HCT116 (cell line): Measurements from ENCODE around the gene COPS9. TPM values are rescaled to one million over a fixed set of nuclear protein-coding genes. Genes with fewer than 3 reads are reported as not detected.

Source experiments
- ATAC-seq: fragments of 200-7000 bp; cut with Tn5 transposase; 2 replicates; pipeline ENCODE4 v1.9.1; 2020; ENCODE audit warnings: mild to moderate bottlenecking, moderate library complexity
- BruUV-seq: library from RNA; stranded (reverse); fragments of 400-500 nt; replicated peaks from 2 replicates; lab custom pipeline; 2021; lab: Mats Ljungman, UMichigan
- CTCF ChIA-PET: fragments of 300-600 bp; sonication (Branson Sonifier 250); formaldehyde crosslinking; loops from one replicate; lab custom pipeline; 2021; ENCODE audit warnings: antibody characterized with exemption; lab: Charles Lee
- POLR2A ChIA-PET: fragments of 300-600, 350-600 bp; sonication (Branson Sonifier 250); formaldehyde crosslinking; loops from one replicate; lab custom pipeline; 2021; ENCODE audit warnings: antibody characterized with exemption; lab: Charles Lee
- RAD21 ChIA-PET, 2 experiments: fragments of 300-600 bp; sonication (Branson Sonifier 250); formaldehyde crosslinking; loops; one replicate each; lab custom pipeline; 2023; ENCODE audit warnings: low total read pairs in 2 of 2; ENCODE audit not compliant: uncharacterized antibody in 2 of 2, unreplicated experiment in 2 of 2, low non-redundant PET in 1 of 2; lab: Charles Lee
- DNase-seq: peaks from one replicate; pipeline ENCODE4 v3.0.0-alpha.2; 2010; ENCODE audit warnings: low read depth, low spot score
- H2AFZ ChIP-seq: fragments of 200-600 bp; shearing (Covaris generic), sonication (generic); 2 replicates; pipeline ENCODE4 v1.6.1; 2017; ENCODE audit warnings: low read depth, mixed run types, mixed read lengths, antibody characterized with exemption, low read length; ENCODE audit not compliant: poor library complexity, severe bottlenecking
- H3K27ac ChIP-seq: 2 replicates; pipeline ENCODE4 v1.5.1; 2012; ENCODE audit warnings: low read depth, low read length
- H3K27me3 ChIP-seq: fragments of 200-600 bp; sonication (generic); 2 replicates; pipeline ENCODE4 v1.6.1; 2016; ENCODE audit warnings: mixed run types, low read length, mixed read lengths; ENCODE audit not compliant: insufficient read depth
- H3K36me3 ChIP-seq, 2 experiments: fragments of 200-500 bp in 1 of 2; fragments of 200-600 bp in 1 of 2; sonication (Bioruptor generic) in 1 of 2; sonication (generic) in 1 of 2; 2 replicates each; pipeline versions ENCODE4 v1.5.1 to v1.6.1; 2014 to 2016; ENCODE audit warnings: low read length in 2 of 2, inconsistent platforms in 1 of 2, mixed read lengths in 1 of 2, mixed run types in 1 of 2; ENCODE audit not compliant: insufficient read depth in 2 of 2, control insufficient read depth in 1 of 2
- H3K4me1 ChIP-seq, 2 experiments: fragments of 200-600 bp in 1 of 2; sonication (generic) in 1 of 2; 2 replicates each; pipeline versions ENCODE4 v1.5.1 to v1.6.1; 2012 to 2017; ENCODE audit warnings: low read length in 2 of 2, inconsistent platforms in 1 of 2, mild to moderate bottlenecking in 1 of 2, mixed read lengths in 1 of 2, mixed run types in 1 of 2, moderate library complexity in 1 of 2; ENCODE audit not compliant: insufficient read depth in 2 of 2, control insufficient read depth in 1 of 2
- H3K4me2 ChIP-seq: fragments of 200-600 bp; sonication (generic); 2 replicates; pipeline ENCODE4 v1.6.1; 2017; ENCODE audit warnings: mixed run types, low read length, mixed read lengths
- H3K4me3 ChIP-seq, 2 experiments: fragments of 200-600 bp in 1 of 2; sonication (generic) in 1 of 2; replicated peaks in 1 of 2; 2 replicates each; pipeline ENCODE4 v1.5.1; 2011 to 2016; ENCODE audit warnings: low read length in 2 of 2, control low read depth in 1 of 2, low read depth in 1 of 2, mild to moderate bottlenecking in 1 of 2, mixed read lengths in 1 of 2, mixed run types in 1 of 2
- H3K79me2 ChIP-seq: fragments of 200-600 bp; sonication (generic); 2 replicates; pipeline ENCODE4 v1.6.1; 2017; ENCODE audit warnings: mild to moderate bottlenecking, mixed run types, low read length, moderate library complexity, mixed read lengths; ENCODE audit not compliant: insufficient read depth
- H3K9ac ChIP-seq: fragments of 200-600 bp; sonication (generic); 2 replicates; pipeline ENCODE4 v1.6.1; 2016; ENCODE audit warnings: low read length, mixed read lengths
- H3K9me2 ChIP-seq: fragments of 200-600 bp; sonication (generic), shearing (Covaris generic); 2 replicates; pipeline ENCODE4 v1.6.1; 2017; ENCODE audit warnings: mixed run types, mild to moderate bottlenecking, moderate library complexity; ENCODE audit not compliant: insufficient read depth
- H3K9me3 ChIP-seq, 2 experiments: fragments of 200-500 bp in 1 of 2; fragments of 200-600 bp in 1 of 2; sonication (Bioruptor generic) in 1 of 2; sonication (generic) in 1 of 2; 2 replicates each; pipeline ENCODE4 v1.6.1; 2014 to 2017; ENCODE audit warnings: low read length in 2 of 2, mixed read lengths in 2 of 2, inconsistent platforms in 1 of 2, low read depth in 1 of 2, mild to moderate bottlenecking in 1 of 2, mixed run types in 1 of 2, moderate library complexity in 1 of 2; ENCODE audit not compliant: control insufficient read depth in 1 of 2, insufficient read depth in 1 of 2
- H4K20me1 ChIP-seq: fragments of 200-600 bp; sonication (generic), shearing (Covaris generic); 2 replicates; pipeline ENCODE4 v1.6.1; 2017; ENCODE audit warnings: mixed run types, mild to moderate bottlenecking, moderate library complexity; ENCODE audit not compliant: insufficient read depth
- ATF3 ChIP-seq: IDR thresholded peaks from 2 replicates; pipeline ENCODE4 v1.6.1; 2012
- CBX3 ChIP-seq: IDR thresholded peaks from 2 replicates; pipeline ENCODE4 v1.6.1; 2012; ENCODE audit warnings: low read depth
- CEBPB ChIP-seq: IDR thresholded peaks from 2 replicates; pipeline ENCODE4 v1.6.1; 2012; ENCODE audit warnings: low read depth
- EGR1 ChIP-seq: IDR thresholded peaks from 2 replicates; pipeline ENCODE4 v1.6.1; 2012; ENCODE audit warnings: low read depth
- ELF1 ChIP-seq: IDR thresholded peaks from 2 replicates; pipeline ENCODE4 v1.6.1; 2012; ENCODE audit warnings: low read depth, borderline replicate concordance
- EZH2 ChIP-seq: fragments of 200-600 bp; sonication (generic); IDR thresholded peaks from 2 replicates; pipeline ENCODE4 v1.6.1; 2017; ENCODE audit warnings: antibody characterized with exemption, mixed run types
- EZH2phosphoT487 ChIP-seq: fragments of 200-600 bp; IDR thresholded peaks from 2 replicates; pipeline ENCODE4 v1.6.1; 2018; ENCODE audit warnings: antibody characterized with exemption, borderline replicate concordance
- FOSL1 ChIP-seq: IDR thresholded peaks from 2 replicates; pipeline ENCODE4 v1.6.1; 2012; ENCODE audit warnings: low read depth
- JUND ChIP-seq: IDR thresholded peaks from 2 replicates; pipeline ENCODE4 v1.6.1; 2012
- MAX ChIP-seq: IDR thresholded peaks from 2 replicates; pipeline ENCODE4 v1.6.1; 2012
- POLR2A ChIP-seq: IDR thresholded peaks from 2 replicates; pipeline ENCODE4 v1.7.0; 2011; ENCODE audit warnings: borderline replicate concordance; ENCODE audit not compliant: insufficient read depth, insufficient read length; ENCODE audit errors: extremely low read depth
- POLR2AphosphoS5 ChIP-seq: IDR thresholded peaks from 2 replicates; pipeline ENCODE4 v1.6.1; 2011; ENCODE audit warnings: mild to moderate bottlenecking, low read depth, low read length, moderate library complexity
- RAD21 ChIP-seq: IDR thresholded peaks from 2 replicates; pipeline ENCODE4 v1.6.1; 2012; ENCODE audit warnings: low read depth, mild to moderate bottlenecking
- SIN3A ChIP-seq: IDR thresholded peaks from 2 replicates; pipeline ENCODE4 v1.6.1; 2012; ENCODE audit warnings: low read depth
- SRF ChIP-seq: IDR thresholded peaks from 2 replicates; pipeline ENCODE4 v1.6.1; 2012; ENCODE audit warnings: low read depth
- TCF7L2 ChIP-seq: IDR thresholded peaks from 2 replicates; pipeline ENCODE4 v1.7.0; 2011; ENCODE audit warnings: borderline replicate concordance, inconsistent platforms; ENCODE audit not compliant: insufficient read depth, insufficient read length; ENCODE audit errors: extremely low read depth
- YY1 ChIP-seq: IDR thresholded peaks from 2 replicates; pipeline ENCODE4 v1.6.1; 2011; ENCODE audit warnings: low read length, low read depth, moderate library complexity, mild to moderate bottlenecking; ENCODE audit not compliant: insufficient replicate concordance; ENCODE audit errors: extremely low read depth
- ZFX ChIP-seq: fragments of 450-650 bp; IDR thresholded peaks from 2 replicates; pipeline ENCODE4 v1.6.1; 2017
- ZNF274 ChIP-seq: fragments of 200-500 bp; sonication (Bioruptor generic); IDR thresholded peaks from 2 replicates; pipeline ENCODE4 v1.6.1; 2014; ENCODE audit warnings: mild to moderate bottlenecking, low read depth, low read length, inconsistent platforms
- intact Hi-C: fragments of 100-400 bp; cut with micrococcal nuclease; formaldehyde crosslinking; loops from 2 replicates; pipeline ENCODE4 v1.10.0; 2022
- total RNA-seq: library from RNA; stranded (reverse); gene quantifications from one replicate; pipeline ENCODE4 v1.2.1, GENCODE V29; 2021; ENCODE audit not compliant: unreplicated experiment
- TF ChIP-seq, protein P1 (sequence below): IDR thresholded peaks from 2 replicates; pipeline ENCODE4 v1.6.1; 2011; ENCODE audit warnings: mild to moderate bottlenecking, low read length, moderate library complexity; ENCODE audit not compliant: insufficient replicate concordance; ENCODE audit errors: extremely low read depth

Gene COPS9
- total RNA-seq, 1 experiment from 2014 or later, result 111 TPM

DNA sequence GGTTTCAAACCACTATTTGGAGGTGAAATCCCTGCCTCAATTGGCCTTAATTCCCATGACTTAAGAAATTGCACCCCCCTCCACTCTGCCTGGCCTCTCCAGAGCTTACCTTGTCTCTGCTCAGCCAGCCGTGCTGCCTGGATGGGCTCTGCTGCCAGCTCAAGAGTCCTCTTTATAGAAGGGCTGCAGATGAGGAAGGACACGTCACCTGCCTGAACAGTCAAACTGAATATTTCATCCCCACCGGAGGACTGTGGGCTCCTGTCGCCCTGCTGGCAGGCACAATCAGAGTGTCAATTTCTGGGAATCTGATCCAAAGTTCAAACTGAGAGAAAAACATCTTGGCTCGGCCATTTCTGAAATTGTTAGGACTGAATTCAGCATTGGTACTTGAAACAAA is 4.4 kb upstream of the COPS9 start, which contains the start of gene OTOS:
OTOS (minus strand) TSS at position 148 of the 400 bp plus-strand sequence. CDS start 332 bp downstream, outside the sequence.
- Histone ChIP-seq H2AFZ (no peak within 1 kb of the TSS), H3K36me3 (no peaks in the 10 kb centered on the region)

More for the DNA sequence above, 4.4 kb upstream of the COPS9 start, which contains the start of gene OTOS:
- H4K20me1 ChIP-seq, result no peaks in the 10 kb centered on the region
- ATAC-seq (no peak), DNase-seq (no peak)
- CTCF ChIA-PET, result interaction anchor here (6.2 kb wide), 1 partner anchor 80 kb away, joined by 64 read pairs; no protein-coding TSS in a partner anchor
- H3K79me2 ChIP-seq, result peaks cover 7% of the 10 kb centered on the region
- TF ChIP-seq EZH2 (no peak), CBX3 (no peak), FOSL1 (no peak), EGR1 (no peak), TCF7L2 (no peak), ZNF274 (no peak), ELF1 (no peak), SIN3A (no peak), ATF3 (no peak), ZFX (no peak), SRF (no peak), YY1 (no peak), POLR2AphosphoS5 (no peak), EZH2phosphoT487 (no peak), JUND (no peak), RAD21 (no peak), CEBPB (no peak), POLR2A (no peak), MAX (no peak)
- TF ChIP-seq, protein P1, sequence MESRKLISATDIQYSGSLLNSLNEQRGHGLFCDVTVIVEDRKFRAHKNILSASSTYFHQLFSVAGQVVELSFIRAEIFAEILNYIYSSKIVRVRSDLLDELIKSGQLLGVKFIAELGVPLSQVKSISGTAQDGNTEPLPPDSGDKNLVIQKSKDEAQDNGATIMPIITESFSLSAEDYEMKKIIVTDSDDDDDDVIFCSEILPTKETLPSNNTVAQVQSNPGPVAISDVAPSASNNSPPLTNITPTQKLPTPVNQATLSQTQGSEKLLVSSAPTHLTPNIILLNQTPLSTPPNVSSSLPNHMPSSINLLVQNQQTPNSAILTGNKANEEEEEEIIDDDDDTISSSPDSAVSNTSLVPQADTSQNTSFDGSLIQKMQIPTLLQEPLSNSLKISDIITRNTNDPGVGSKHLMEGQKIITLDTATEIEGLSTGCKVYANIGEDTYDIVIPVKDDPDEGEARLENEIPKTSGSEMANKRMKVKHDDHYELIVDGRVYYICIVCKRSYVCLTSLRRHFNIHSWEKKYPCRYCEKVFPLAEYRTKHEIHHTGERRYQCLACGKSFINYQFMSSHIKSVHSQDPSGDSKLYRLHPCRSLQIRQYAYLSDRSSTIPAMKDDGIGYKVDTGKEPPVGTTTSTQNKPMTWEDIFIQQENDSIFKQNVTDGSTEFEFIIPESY, result no peak
- H3K27me3 ChIP-seq, result no peaks in the 10 kb centered on the region
- H3K27ac ChIP-seq, result no peak within 1 kb of the TSS
- no peak within 1 kb of the TSS for H3K9ac ChIP-seq
- H3K4me3 ChIP-seq, result no peak within 1 kb of the TSS
- H3K9me2 ChIP-seq, result no peaks in the 10 kb centered on the region
- H3K9me3 ChIP-seq, result no peaks in the 10 kb centered on the region
- RAD21 ChIA-PET, result no interaction called here
- H3K4me2 ChIP-seq, result no peak within 1 kb of the TSS
- no TSS peak for BruUV-seq
- intact Hi-C loops, result loop anchor here (5.0 kb wide), 1 partner anchor 1783 kb away; no protein-coding TSS in a partner anchor
- peaks cover 0 to 15% of the 10 kb centered on the region in 2 experiments; a peak in 2 of 4 replicates for H3K4me1 ChIP-seq
- POLR2A ChIA-PET, result no interaction called here
